SU-DHL-6 (cell line): ENCODE measurements around the gene MRPL17.

Experiments used
- H2AFZ ChIP-seq: fragments of 200-600 bp; sonication (generic); 2 replicates; pipeline ENCODE4 v1.6.1; 2014; ENCODE audit warnings: low read depth, mild to moderate bottlenecking, moderate library complexity, mixed read lengths, antibody characterized with exemption, low read length; ENCODE audit not compliant: severe bottlenecking
- H3F3A ChIP-seq: fragments of 200-600 bp; shearing (Covaris generic); 2 replicates; pipeline ENCODE4 v1.6.0; 2016; ENCODE audit warnings: antibody characterized with exemption, mild to moderate bottlenecking; ENCODE audit not compliant: insufficient read depth
- H3K27ac ChIP-seq: fragments of 200-600 bp; sonication (generic); 2 replicates; pipeline ENCODE4 v1.5.1; 2016; ENCODE audit warnings: low read depth, mild to moderate bottlenecking, low read length, moderate library complexity, mixed read lengths
- H3K27me3 ChIP-seq: fragments of 200-600 bp; sonication (generic), shearing (Covaris generic); 2 replicates; pipeline ENCODE4 v1.6.0; 2014; ENCODE audit warnings: mild to moderate bottlenecking, low read length
- H3K36me3 ChIP-seq: fragments of 200-600 bp; sonication (generic); 2 replicates; pipeline ENCODE4 v1.6.1; 2014; ENCODE audit warnings: mild to moderate bottlenecking, low read length, mixed read lengths
- H3K4me2 ChIP-seq: fragments of 300-600, 200-600 bp; shearing (Covaris generic), sonication (generic); 2 replicates; pipeline ENCODE4 v1.6.0; 2014; ENCODE audit warnings: low read length, low read depth, mild to moderate bottlenecking; ENCODE audit not compliant: poor library complexity, severe bottlenecking
- H3K4me3 ChIP-seq: fragments of 200-600 bp; sonication (generic); 2 replicates; pipeline ENCODE4 v1.5.1; 2014; ENCODE audit warnings: antibody characterized with exemption, low read length, mild to moderate bottlenecking, mixed read lengths; ENCODE audit not compliant: insufficient read depth, poor library complexity, severe bottlenecking
- H3K79me2 ChIP-seq: fragments of 200-600 bp; sonication (generic); 2 replicates; pipeline ENCODE4 v1.6.1; 2014; ENCODE audit warnings: mild to moderate bottlenecking, low read length, moderate library complexity; ENCODE audit not compliant: insufficient read depth
- H3K9ac ChIP-seq: fragments of 200-600 bp; sonication (generic); 2 replicates; pipeline ENCODE4 v1.7.0; 2014; ENCODE audit warnings: mild to moderate bottlenecking, low read length
- H3K9me2 ChIP-seq: fragments of 200-600 bp; sonication (generic); replicated peaks from 2 replicates; pipeline ENCODE4 v1.6.1; 2014; ENCODE audit warnings: low read length; ENCODE audit not compliant: insufficient read depth
- H3K9me3 ChIP-seq: fragments of 200-600 bp; sonication (generic); 2 replicates; pipeline ENCODE4 v1.6.1; 2014; ENCODE audit warnings: low read length, mixed read lengths; ENCODE audit not compliant: insufficient read depth
- H4K20me1 ChIP-seq: fragments of 200-600 bp; sonication (generic); 2 replicates; pipeline ENCODE4 v1.6.1; 2014; ENCODE audit warnings: low read depth, mild to moderate bottlenecking, antibody characterized with exemption, low read length, moderate library complexity, mixed read lengths
- EZH2phosphoT487 ChIP-seq: fragments of 200-600 bp; sonication (generic), shearing (Covaris generic); conservative IDR thresholded peaks from 2 replicates; pipeline ENCODE4 v1.6.1; 2018; ENCODE audit warnings: mild to moderate bottlenecking, antibody characterized with exemption, low read length, moderate library complexity, mixed read lengths
- TF ChIP-seq, protein P1 (sequence below): fragments of 200-600 bp; sonication (generic); IDR thresholded peaks from one replicate; pipeline ENCODE4 v1.5.1; 2017; ENCODE audit warnings: antibody characterized with exemption, mild to moderate bottlenecking, low read length, moderate library complexity; ENCODE audit not compliant: insufficient read depth, poor library complexity, severe bottlenecking

MRPL17 gene

DNA sequence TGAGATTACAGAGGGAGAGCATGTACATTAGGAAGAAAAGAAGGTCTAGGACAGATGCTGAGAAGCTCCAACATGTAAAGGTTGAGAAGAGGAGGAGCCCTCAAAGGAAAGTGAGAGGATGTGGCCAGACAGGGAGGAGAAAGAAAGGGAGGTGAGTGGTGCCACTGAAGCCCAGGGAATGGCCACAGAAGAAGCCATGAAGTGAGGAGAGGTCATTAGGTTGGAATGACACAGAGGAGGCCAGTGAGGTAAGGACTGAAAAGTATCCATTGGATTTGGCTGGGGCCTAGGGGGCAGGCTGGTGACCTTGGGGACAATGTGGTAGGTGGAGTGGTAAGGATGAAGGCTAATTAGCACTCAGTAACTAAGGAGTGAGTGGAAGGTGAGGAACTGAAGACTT, 24.5 kb downstream of the MRPL17 start:
- no peak overlapping the region for H3K9ac ChIP-seq
- no peaks in the 10 kb centered on the region for H3K9me3 ChIP-seq
- H3K9me2 ChIP-seq = no peaks in the 10 kb centered on the region
- no peaks in the 10 kb centered on the region for H3K36me3 ChIP-seq
- no peaks in the 10 kb centered on the region for H3F3A ChIP-seq
- no peaks in the 10 kb centered on the region for H3K79me2 ChIP-seq
- no peak for TF ChIP-seq EZH2phosphoT487
- TF ChIP-seq, protein P1, sequence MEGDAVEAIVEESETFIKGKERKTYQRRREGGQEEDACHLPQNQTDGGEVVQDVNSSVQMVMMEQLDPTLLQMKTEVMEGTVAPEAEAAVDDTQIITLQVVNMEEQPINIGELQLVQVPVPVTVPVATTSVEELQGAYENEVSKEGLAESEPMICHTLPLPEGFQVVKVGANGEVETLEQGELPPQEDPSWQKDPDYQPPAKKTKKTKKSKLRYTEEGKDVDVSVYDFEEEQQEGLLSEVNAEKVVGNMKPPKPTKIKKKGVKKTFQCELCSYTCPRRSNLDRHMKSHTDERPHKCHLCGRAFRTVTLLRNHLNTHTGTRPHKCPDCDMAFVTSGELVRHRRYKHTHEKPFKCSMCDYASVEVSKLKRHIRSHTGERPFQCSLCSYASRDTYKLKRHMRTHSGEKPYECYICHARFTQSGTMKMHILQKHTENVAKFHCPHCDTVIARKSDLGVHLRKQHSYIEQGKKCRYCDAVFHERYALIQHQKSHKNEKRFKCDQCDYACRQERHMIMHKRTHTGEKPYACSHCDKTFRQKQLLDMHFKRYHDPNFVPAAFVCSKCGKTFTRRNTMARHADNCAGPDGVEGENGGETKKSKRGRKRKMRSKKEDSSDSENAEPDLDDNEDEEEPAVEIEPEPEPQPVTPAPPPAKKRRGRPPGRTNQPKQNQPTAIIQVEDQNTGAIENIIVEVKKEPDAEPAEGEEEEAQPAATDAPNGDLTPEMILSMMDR = no peak
- no peak overlapping the region for H3K4me2 ChIP-seq
- H3K27ac ChIP-seq = no peak overlapping the region
- H3K4me3 ChIP-seq = no peak overlapping the region
- H2AFZ ChIP-seq = no peak overlapping the region
- no peaks in the 10 kb centered on the region for H3K27me3 ChIP-seq
- H4K20me1 ChIP-seq = no peaks in the 10 kb centered on the region

DNA sequence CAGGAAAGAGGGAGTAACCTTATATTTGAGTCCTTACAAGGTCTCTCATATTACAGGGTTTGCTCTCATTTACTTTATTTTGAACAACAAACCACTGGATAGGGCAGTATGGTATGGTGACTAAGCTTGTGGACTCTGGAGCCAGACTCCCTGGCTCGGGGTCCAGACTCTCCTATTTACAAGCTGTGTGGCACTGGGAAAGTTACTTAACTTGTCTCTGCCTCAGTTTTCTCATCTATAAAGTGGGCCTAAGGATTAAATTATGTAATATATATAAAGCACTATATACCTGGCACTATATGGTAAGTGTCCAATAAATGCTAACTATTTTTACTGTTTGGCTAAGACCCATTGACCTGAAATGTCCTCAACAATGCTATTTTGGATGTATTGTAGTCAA, 25.8 kb downstream of the MRPL17 start:
- H3K79me2 ChIP-seq = no peaks in the 10 kb centered on the region
- no peak overlapping the region for H3K27ac ChIP-seq
- H3K9me2 ChIP-seq = no peaks in the 10 kb centered on the region
- H3K9me3 ChIP-seq = no peaks in the 10 kb centered on the region
- H4K20me1 ChIP-seq = no peaks in the 10 kb centered on the region
- H2AFZ ChIP-seq = no peak overlapping the region
- no peaks in the 10 kb centered on the region for H3K27me3 ChIP-seq
- H3K4me3 ChIP-seq = no peak overlapping the region
- H3F3A ChIP-seq = no peaks in the 10 kb centered on the region
- no peak overlapping the region for H3K9ac ChIP-seq
- TF ChIP-seq, protein P1 = no peak
- no peak for TF ChIP-seq EZH2phosphoT487
- H3K36me3 ChIP-seq = no peaks in the 10 kb centered on the region
- no peak overlapping the region for H3K4me2 ChIP-seq

DNA sequence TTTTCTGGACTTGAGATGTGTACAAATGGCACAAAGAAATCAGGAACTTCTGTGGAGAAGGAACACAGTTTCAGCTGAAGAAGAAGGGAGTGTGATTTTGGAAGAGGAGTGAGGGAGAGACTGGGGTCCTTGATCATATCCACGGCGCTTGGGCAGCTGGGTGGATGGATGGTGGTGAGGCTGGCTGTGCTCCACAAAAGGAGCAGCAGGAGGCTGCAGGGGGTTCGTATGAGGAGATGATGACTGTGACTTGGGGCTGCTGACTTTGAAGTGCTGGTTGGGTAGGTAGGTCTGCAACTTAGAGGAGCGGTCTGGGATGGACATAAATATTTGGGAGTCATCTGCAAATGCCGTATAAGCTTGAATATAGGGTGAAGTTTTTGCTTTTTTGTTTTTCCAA, 26.2 kb downstream of the MRPL17 start:
- Histone ChIP-seq H3K9me2 (no peaks in the 10 kb centered on the region), H3K36me3 (no peaks in the 10 kb centered on the region), H3K27me3 (no peaks in the 10 kb centered on the region), H3K9me3 (no peaks in the 10 kb centered on the region), H3K79me2 (no peaks in the 10 kb centered on the region), H3K27ac (no peak overlapping the region), H3K9ac (no peak overlapping the region), H2AFZ (no peak overlapping the region), H3K4me3 (no peak overlapping the region), H3K4me2 (no peak overlapping the region), H4K20me1 (no peaks in the 10 kb centered on the region), H3F3A (no peaks in the 10 kb centered on the region)
- TF ChIP-seq, protein P1 = no peak
- TF ChIP-seq EZH2phosphoT487 = no peak

DNA sequence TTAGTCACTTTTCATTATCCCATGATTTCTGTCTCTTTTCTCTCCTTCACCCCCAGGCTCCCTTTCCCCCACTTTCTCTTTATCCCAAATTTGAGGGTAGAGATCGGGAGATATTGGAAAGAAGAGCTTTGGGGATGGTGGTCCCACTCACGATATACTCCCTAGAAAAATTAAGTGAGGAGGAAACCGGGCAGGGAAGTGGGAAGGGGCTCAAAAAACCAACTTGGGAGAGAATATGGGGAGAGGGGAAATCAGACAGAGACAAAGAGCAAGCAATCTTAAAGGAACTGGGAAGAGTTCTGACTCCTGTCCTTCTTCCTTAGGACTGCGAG, 26.6 kb downstream of the MRPL17 start:
- no peak for TF ChIP-seq EZH2phosphoT487
- TF ChIP-seq, protein P1 = no peak
- no peak overlapping the region for H2AFZ ChIP-seq
- no peak overlapping the region for H3K4me3 ChIP-seq
- H3K27me3 ChIP-seq = no peaks in the 10 kb centered on the region
- H3K79me2 ChIP-seq = no peaks in the 10 kb centered on the region
- no peak overlapping the region for H3K4me2 ChIP-seq
- no peaks in the 10 kb centered on the region for H4K20me1 ChIP-seq
- no peak overlapping the region for H3K27ac ChIP-seq
- H3K9ac ChIP-seq = no peak overlapping the region
- no peaks in the 10 kb centered on the region for H3K9me2 ChIP-seq
- no peaks in the 10 kb centered on the region for H3K9me3 ChIP-seq
- no peaks in the 10 kb centered on the region for H3K36me3 ChIP-seq
- no peaks in the 10 kb centered on the region for H3F3A ChIP-seq
